Cardiac fibroblast (primary cell): ENCODE measurements around the gene DPP6.
A peak's percentile ranks its signal among the peaks of the same experiment; 100 is the strongest.
"Not testable (repeated sequence)": the region's sequence is repeated elsewhere in the genome, so short reads cannot be mapped to it uniquely, and the experiment has no call there.

Experiments used
- DNase-seq, 2 donors: peaks; one replicate each; pipeline versions ENCODE4 v3.0.0 to v3.0.0-alpha.2; 2010; ENCODE audit warnings: low read depth in 2 of 2
- H3K4me3 ChIP-seq, 2 donors: replicated peaks in 1 of 2; 1 replicate in 1 of 2; 2 replicates in 1 of 2; pipeline ENCODE4 v1.5.1; 2011; ENCODE audit warnings: low read depth in 2 of 2, low read length in 2 of 2, mild to moderate bottlenecking in 2 of 2, moderate library complexity in 1 of 2

The DPP6 gene

GRCh38 chr7:154051643-154052529 is at the start of gene DPP6:
Gene DPP6, plus strand, starts transcription at chr7:154052398.
- not testable (repeated sequence) for DNase-seq, H3K4me3 ChIP-seq

- H3K4me3 ChIP-seq, DNase-seq: not testable (repeated sequence)
Measured at GRCh38 chr7:154009423-154009911, 42.7 kb upstream of the DPP6 start.

DNA sequence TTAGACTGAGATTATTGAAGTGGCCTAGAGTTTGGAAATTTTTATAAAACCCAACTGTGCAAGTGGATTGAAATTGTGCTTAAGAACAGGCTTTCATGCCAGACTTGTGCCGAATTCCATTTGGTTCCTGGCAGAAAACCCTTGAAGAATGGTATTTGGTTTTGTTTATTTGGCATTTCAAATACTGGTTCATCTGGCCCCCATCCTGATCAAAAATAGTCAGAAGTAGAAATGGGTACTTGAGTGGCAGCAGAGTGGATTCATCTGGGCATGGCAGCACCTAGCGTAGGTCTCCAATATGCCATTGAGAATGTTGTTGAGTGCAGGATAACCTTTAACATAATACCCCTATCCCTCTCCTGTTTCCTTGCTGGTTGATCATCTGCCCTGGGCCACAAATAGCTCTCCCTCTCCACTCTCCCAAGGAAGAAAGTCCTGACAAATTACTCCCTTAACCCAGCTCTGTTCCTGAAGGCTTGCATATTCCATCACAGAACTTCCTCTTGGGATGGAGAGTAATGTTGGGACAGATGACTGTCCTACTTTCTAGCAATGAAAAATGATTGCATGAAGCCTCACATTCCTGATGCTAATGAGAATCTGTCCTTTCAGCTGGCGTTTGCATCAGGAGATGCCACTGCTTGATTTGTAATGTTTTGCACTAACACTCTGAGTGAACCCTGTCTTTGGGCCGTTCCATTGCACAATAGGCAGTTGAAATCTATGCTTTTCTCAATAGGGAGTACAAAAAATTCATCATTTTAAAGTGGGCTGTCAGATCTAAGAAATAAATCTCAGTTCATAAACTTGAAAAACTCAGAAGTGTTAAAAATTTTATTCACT is 41.3 kb upstream of the DPP6 start:
- not testable (repeated sequence) for DNase-seq, H3K4me3 ChIP-seq

- H3K4me3 ChIP-seq, DNase-seq: not testable (repeated sequence)
Measured at GRCh38 chr7:154012800-154013199, 39.4 kb upstream of the DPP6 start.

DNA sequence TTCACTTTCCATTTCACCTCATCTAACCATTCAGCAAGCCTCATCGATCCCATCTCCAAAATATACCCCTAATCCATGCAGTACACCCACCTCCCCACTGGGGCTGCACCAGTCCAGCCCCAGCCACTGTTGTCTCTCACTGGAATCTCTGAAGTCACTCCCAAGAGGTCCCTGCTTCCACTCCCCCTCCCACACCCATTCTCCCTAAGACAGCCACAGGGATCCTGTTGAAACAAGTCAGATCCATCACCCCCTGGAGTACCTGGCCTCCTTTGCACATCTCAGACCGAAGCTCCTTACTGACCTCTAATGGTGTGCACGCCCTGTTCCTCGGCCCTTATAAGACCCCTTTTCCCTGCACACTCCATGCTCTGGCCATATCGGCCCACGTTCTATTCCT is 36.6 kb upstream of the DPP6 start:
- not testable (repeated sequence) for H3K4me3 ChIP-seq, DNase-seq

- DNase-seq, H3K4me3 ChIP-seq: not testable (repeated sequence)
Measured at GRCh38 chr7:154018354-154018753, 33.8 kb upstream of the DPP6 start.

- H3K4me3 ChIP-seq, DNase-seq: not testable (repeated sequence)
Measured at GRCh38 chr7:154027805-154028204, 24.4 kb upstream of the DPP6 start.

DNA sequence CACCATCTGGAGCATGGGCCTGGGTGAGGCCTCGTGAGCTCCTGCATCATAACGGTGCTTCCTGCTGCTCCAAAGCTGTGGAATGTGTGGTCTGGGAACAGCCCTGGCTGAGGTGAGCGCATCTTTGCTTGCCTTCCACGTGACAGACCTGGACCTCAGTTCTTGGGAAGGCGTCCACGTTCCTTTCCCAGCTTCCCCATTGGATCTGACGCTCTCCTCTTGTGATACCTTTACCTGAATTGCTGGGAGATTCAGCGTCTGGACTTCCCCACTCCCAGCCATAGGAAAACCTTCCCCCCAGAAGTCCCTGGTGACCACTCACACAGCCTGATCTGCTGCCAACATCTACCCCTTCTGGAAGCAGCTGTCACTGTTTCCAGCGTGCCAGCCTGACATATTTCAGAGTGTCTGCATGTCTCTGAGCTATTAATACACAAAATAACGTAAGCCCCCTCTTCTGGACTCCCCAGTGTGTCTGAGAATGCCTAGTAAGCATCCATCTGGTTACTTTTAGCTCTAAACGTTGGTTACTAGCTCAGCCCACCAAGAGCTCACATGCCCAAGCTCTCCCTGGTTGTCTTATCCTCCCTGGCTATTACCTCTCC is 21.6 kb upstream of the DPP6 start:
- H3K4me3 ChIP-seq, DNase-seq: not testable (repeated sequence)

- H3K4me3 ChIP-seq, DNase-seq: not testable (repeated sequence)
Measured at GRCh38 chr7:154039466-154040165, 12.6 kb upstream of the DPP6 start.

DNA sequence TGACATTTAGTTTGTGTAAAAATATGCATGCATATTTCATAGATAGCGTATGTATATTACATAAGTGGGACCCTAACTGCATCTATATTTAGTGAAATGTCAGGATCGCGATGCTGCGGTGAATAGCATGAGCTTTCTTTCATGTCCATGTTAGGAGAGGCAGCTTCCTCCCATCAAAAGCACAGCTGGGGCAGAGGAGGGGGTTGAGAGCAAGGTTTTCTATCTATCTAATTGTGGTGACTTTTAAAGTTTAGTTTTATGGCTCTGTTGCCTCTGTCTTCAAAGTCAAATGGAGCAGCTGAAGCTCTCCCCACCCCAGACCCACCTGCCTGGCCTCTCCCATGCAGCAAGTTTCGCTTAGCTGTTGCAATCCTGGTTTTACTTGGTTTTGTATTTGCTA is 1.8 kb upstream of the DPP6 start:
- DNase-seq, H3K4me3 ChIP-seq: not testable (repeated sequence)

DNA sequence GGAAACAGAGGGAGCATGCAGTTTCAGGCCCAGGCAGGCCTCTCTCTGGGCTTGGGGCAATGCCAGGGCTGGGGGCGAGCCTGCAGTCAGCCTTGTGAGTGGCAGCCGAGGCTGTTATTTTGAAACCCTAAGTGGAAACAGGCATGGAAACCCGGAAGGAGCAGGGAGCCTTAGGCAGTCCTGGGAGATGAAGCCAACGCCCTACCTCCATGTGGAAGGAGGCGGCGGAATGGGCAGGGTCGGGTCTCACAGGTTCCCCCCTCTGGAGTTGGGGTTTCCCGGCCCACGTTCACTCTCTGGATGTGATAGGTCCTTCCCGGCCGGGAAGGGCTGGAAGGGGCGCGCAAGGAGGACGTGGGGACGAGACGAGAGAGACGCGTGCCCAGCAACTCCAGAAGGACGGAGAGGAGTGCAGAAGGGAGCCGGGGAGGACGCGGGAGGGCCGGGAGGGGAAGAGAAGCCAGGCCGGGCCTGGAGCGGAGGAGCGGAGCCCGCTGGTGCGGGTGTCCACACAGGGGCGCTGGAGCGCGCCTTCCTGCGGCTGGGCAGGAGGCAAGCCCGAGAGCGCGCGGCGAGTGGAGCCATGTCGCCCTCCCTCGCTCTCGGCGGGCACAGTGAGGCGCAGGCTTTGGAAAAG is 1.1 kb upstream of the DPP6 start:
- not testable (repeated sequence) for DNase-seq, H3K4me3 ChIP-seq

GRCh38 chr7:154052530-154053252 is 493 bp downstream of the DPP6 start:
- not testable (repeated sequence) for DNase-seq, H3K4me3 ChIP-seq

DNA sequence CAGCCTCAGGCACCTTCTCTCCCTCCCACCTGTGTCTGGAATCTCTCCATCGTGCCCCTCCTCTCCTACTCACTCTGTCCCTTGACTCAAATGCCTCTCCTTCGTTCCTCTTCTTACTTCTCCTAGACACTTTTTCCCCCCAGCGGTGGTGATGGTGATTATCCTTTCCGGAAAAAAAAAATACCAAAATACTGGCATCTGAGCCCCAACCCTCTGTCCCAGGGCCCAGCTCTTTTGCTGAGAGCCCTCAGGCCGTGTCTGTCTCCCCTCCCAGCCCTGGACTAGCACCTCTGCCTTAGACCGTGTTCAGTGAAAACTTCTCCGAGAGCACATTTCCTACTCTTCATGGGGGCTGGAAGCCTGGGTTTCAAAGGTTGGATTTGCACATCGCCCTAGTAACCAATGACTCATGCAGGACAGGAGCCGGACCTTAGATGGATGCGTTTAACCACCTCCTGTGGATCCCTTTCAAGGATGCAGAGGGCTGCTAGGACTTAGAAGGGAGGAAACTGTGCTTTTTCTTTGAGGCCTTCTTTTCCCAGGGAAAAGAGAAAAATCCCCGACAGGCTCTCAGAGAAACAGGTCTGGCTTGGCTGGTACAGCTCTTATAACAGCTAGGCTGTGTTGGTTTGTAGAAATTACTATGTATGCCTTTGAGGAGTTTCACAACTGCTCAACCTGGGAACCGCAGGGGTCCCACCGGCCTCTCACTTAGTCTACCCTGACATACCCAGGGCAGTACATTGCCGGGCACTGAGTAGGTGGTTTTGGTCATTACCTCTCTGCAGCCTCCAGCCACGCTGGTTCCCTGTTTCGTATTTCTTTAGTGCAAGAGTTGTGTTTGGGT is 1.5 kb downstream of the DPP6 start:
- H3K4me3 ChIP-seq, DNase-seq: not testable (repeated sequence)

GRCh38 chr7:154054664-154055063 is 2.5 kb downstream of the DPP6 start:
- H3K4me3 ChIP-seq, DNase-seq: not testable (repeated sequence)

DNA sequence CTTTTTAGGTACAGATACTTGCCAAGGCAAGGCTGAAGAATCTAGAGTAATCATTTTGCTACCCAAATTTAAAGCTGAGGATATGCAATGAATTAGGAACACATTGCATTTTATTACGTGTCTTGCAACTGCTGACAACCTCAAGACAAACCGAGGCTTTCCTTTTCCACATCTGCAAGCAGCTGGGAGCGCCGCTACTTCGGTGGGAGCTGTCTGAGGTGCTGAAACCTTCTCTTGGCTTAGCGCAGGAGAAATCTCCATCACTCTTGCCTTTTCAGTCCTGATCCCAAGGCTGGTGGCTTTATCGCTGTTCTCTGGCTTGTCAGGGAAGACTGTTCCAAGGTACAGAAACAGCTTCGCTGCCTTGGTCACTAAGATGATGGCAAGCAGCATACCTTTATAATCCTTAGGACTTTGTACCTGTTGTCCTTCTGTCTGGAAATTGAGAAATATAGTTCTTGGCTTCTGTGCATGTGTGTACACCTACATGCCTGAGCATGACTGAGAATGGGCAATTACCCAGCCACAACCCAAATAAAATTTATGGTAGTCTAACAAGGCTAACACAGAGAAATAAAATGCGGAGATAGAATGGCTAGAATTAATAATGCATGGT is 3.4 kb downstream of the DPP6 start:
- peak; percentile 46 to 55 for DNase-seq

More for the DNA sequence above, 3.4 kb downstream of the DPP6 start:
- not testable (repeated sequence) for H3K4me3 ChIP-seq
